ENCODE data around the gene RHOC.

The RHOC gene

GRCh38 chr1:112678605-112679004, 28.3 kb downstream of the RHOC start:
- no peak overlapping the region for H3K27ac Mint-ChIP-seq
- H3K4me3 Mint-ChIP-seq, result no peak overlapping the region

GRCh38 chr1:112677501-112677900, 29.4 kb downstream of the RHOC start:
- Mint-ChIP-seq H3K9me3 (peaks cover 3% of the 10 kb centered on the region), H3K27me3 (ENCODE audit: low read depth) (no peaks in the 10 kb centered on the region), H3K36me3 (ENCODE audit: low read depth) (peaks cover 42% of the 10 kb centered on the region), H3K4me1 (peaks cover 26% of the 10 kb centered on the region), H3K4me3 (peak overlapping the region in 2 of 3 experiments; percentile 33 to 61), H3K27ac (no peak overlapping the region)
- TF ChIP-seq, protein P1, sequence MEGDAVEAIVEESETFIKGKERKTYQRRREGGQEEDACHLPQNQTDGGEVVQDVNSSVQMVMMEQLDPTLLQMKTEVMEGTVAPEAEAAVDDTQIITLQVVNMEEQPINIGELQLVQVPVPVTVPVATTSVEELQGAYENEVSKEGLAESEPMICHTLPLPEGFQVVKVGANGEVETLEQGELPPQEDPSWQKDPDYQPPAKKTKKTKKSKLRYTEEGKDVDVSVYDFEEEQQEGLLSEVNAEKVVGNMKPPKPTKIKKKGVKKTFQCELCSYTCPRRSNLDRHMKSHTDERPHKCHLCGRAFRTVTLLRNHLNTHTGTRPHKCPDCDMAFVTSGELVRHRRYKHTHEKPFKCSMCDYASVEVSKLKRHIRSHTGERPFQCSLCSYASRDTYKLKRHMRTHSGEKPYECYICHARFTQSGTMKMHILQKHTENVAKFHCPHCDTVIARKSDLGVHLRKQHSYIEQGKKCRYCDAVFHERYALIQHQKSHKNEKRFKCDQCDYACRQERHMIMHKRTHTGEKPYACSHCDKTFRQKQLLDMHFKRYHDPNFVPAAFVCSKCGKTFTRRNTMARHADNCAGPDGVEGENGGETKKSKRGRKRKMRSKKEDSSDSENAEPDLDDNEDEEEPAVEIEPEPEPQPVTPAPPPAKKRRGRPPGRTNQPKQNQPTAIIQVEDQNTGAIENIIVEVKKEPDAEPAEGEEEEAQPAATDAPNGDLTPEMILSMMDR (IDR thresholded peaks at IDR 0.05; ENCODE audit: unreplicated experiment in 3 of 3), result no peak

More at GRCh38 chr1:112678605-112679004, 28.3 kb downstream of the RHOC start:
- H3K27me3 Mint-ChIP-seq (ENCODE audit: low read depth), result no peaks in the 10 kb centered on the region
- peaks cover 3% of the 10 kb centered on the region for H3K9me3 Mint-ChIP-seq
- H3K36me3 Mint-ChIP-seq (ENCODE audit: low read depth), result peaks cover 46% of the 10 kb centered on the region
- peaks cover 19% of the 10 kb centered on the region for H3K4me1 Mint-ChIP-seq
- TF ChIP-seq, protein P1 (IDR thresholded peaks at IDR 0.05; ENCODE audit: unreplicated experiment in 3 of 3), result no peak

- H3K4me1 Mint-ChIP-seq, result peaks cover 36% of the 10 kb centered on the region
- H3K36me3 Mint-ChIP-seq (ENCODE audit: low read depth), result peaks cover 42% of the 10 kb centered on the region
- peak overlapping the region; percentile 53 to 93 (median 80) for H3K27ac Mint-ChIP-seq
- H3K4me3 Mint-ChIP-seq, result peak overlapping the region; percentile 85 to 88 (median 87)
- TF ChIP-seq, protein P1 (IDR thresholded peaks at IDR 0.05; ENCODE audit: unreplicated experiment in 3 of 3), result no peak
- H3K27me3 Mint-ChIP-seq (ENCODE audit: low read depth), result no peaks in the 10 kb centered on the region
- peaks cover 3% of the 10 kb centered on the region for H3K9me3 Mint-ChIP-seq
Observed at GRCh38 chr1:112676543-112676942, 30.4 kb downstream of the RHOC start.

- Mint-ChIP-seq H3K27ac (peak overlapping the region; percentile 79 to 93 (median 80)), H3K36me3 (ENCODE audit: low read depth) (peaks cover 45% of the 10 kb centered on the region), H3K9me3 (peaks cover 3% of the 10 kb centered on the region), H3K4me3 (peak overlapping the region; percentile 85 to 88 (median 87)), H3K27me3 (ENCODE audit: low read depth) (no peaks in the 10 kb centered on the region), H3K4me1 (peaks cover 38% of the 10 kb centered on the region)
- TF ChIP-seq, protein P1 (IDR thresholded peaks at IDR 0.05; ENCODE audit: unreplicated experiment in 3 of 3), result no peak
Observed at GRCh38 chr1:112675728-112676381, 31.1 kb downstream of the RHOC start.

- Mint-ChIP-seq H3K27ac (peak overlapping the region; percentile 99), H3K9me3 (peaks cover 3% of the 10 kb centered on the region), H3K4me1 (peaks cover 38% of the 10 kb centered on the region), H3K27me3 (ENCODE audit: low read depth) (no peaks in the 10 kb centered on the region), H3K36me3 (ENCODE audit: low read depth) (peaks cover 48% of the 10 kb centered on the region), H3K4me3 (peak overlapping the region; percentile 97 to 98 (median 97))
- TF ChIP-seq, protein P1 (IDR thresholded peaks at IDR 0.05; ENCODE audit: unreplicated experiment in 3 of 3), result peak in 1 of 3 experiments; percentile 10
Observed at GRCh38 chr1:112674986-112675727, 31.8 kb downstream of the RHOC start.
